HepG2 (cell line): ENCODE data around the gene RAD51AP1. TPM values are rescaled to one million over a fixed set of nuclear protein-coding genes. Genes with fewer than 3 reads are reported as not detected.

ENCODE experiments used
- ATAC-seq: fragments of 200-7000 bp; cut with Tn5 transposase; 3 replicates; pipeline ENCODE4 v1.9.1; 2020; ENCODE audit warnings: mild to moderate bottlenecking, moderate library complexity
- BruUV-seq: library from RNA; stranded (reverse); fragments of 400-500 nt; replicated peaks from 2 replicates; lab custom pipeline; 2021; lab: Mats Ljungman, UMichigan
- CTCF ChIA-PET: fragments of 300-600 bp; formaldehyde crosslinking; extraction: SDS; loops from one replicate; lab custom pipeline; 2021; ENCODE audit warnings: low total read pairs, inconsistent platforms, low intra/inter-chr PET ratio; lab: Yijun Ruan, JAX
- POLR2A ChIA-PET: fragments of 350-600 bp; sonication (Branson Sonifier 250); formaldehyde crosslinking; loops from one replicate; lab custom pipeline; 2020; ENCODE audit warnings: antibody characterized with exemption, inconsistent platforms; lab: Yijun Ruan, JAX
- DNase-seq: peaks from one replicate; pipeline ENCODE4 v3.0.0-alpha.2; 2015; ENCODE audit warnings: low spot score
- FAIRE-seq: peaks from 3 replicates; lab custom pipeline; 2011; peaks lifted over from hg19 to GRCh38; lab: Jason Lieb, UNC
- H2AFZ ChIP-seq: one replicate; pipeline ENCODE4 v1.6.1; 2011; ENCODE audit warnings: low read length, inconsistent platforms
- H3K27ac ChIP-seq: fragments of 300-600 bp; 3 replicates; pipeline ENCODE4 v1.8.0; 2011; ENCODE audit warnings: mixed run types, mild to moderate bottlenecking, mixed read lengths, low read length, inconsistent platforms; ENCODE audit not compliant: insufficient read depth; ENCODE audit errors: extremely low read length
- H3K27me3 ChIP-seq, 2 experiments: fragments of 200-600 bp in 1 of 2; 2 replicates in 1 of 2; 3 replicates in 1 of 2; pipeline versions ENCODE4 v1.6.0 to v1.8.0; 2011; ENCODE audit warnings: low read length in 2 of 2, mild to moderate bottlenecking in 2 of 2, moderate library complexity in 2 of 2, inconsistent platforms in 1 of 2; ENCODE audit not compliant: insufficient read depth in 2 of 2, control insufficient read depth in 1 of 2
- H3K36me3 ChIP-seq, 2 experiments: fragments of 200-600 bp in 1 of 2; replicated peaks in 1 of 2; 2 replicates in 1 of 2; 3 replicates in 1 of 2; pipeline versions ENCODE4 v1.5.1 to v1.8.0; 2011; ENCODE audit warnings: low read length in 2 of 2, inconsistent platforms in 1 of 2; ENCODE audit not compliant: insufficient read depth in 2 of 2, control insufficient read depth in 1 of 2
- H3K4me1 ChIP-seq: 2 replicates; pipeline ENCODE4 v1.5.1; 2012; ENCODE audit warnings: low read length, inconsistent platforms; ENCODE audit not compliant: insufficient read depth
- H3K4me2 ChIP-seq: 2 replicates; pipeline ENCODE4 v1.6.0; 2011; ENCODE audit warnings: low read depth, low read length, inconsistent platforms
- H3K4me3 ChIP-seq, 3 experiments: fragments of 200-600 bp in 1 of 3; sonication (generic), shearing (Covaris generic) in 1 of 3; replicated peaks in 1 of 3; 2 replicates each; pipeline ENCODE4 v1.5.1; 2011 to 2016; ENCODE audit warnings: low read length in 3 of 3, inconsistent platforms in 2 of 3, low read depth in 2 of 3, mild to moderate bottlenecking in 2 of 3, control low read depth in 1 of 3, mixed read lengths in 1 of 3; ENCODE audit not compliant: insufficient read depth in 1 of 3
- H3K79me2 ChIP-seq: one replicate; pipeline ENCODE4 v1.6.1; 2011; ENCODE audit warnings: low read length, inconsistent platforms; ENCODE audit not compliant: insufficient read depth
- H3K9ac ChIP-seq: 2 replicates; pipeline ENCODE4 v1.6.0; 2011; ENCODE audit warnings: mild to moderate bottlenecking, low read depth, low read length, inconsistent platforms; ENCODE audit not compliant: insufficient read depth
- H3K9me3 ChIP-seq: 2 replicates; pipeline ENCODE4 v1.5.1; 2012; ENCODE audit warnings: mild to moderate bottlenecking, low read length
- H4K20me1 ChIP-seq: 2 replicates; pipeline ENCODE4 v1.6.0; 2011; ENCODE audit warnings: inconsistent platforms, mild to moderate bottlenecking, low read length, moderate library complexity; ENCODE audit not compliant: insufficient read depth
- GATAD2A ChIP-seq: IDR thresholded peaks from 2 replicates; pipeline ENCODE4 v1.6.1; 2016
- RAD51 ChIP-seq: fragments of 450-650 bp; IDR thresholded peaks from 2 replicates; pipeline ENCODE4 v1.6.1; 2016; ENCODE audit warnings: borderline replicate concordance
- ZNF781 ChIP-seq: sonication (generic); formaldehyde crosslinking; IDR thresholded peaks from 2 replicates; pipeline ENCODE4 v1.5.1; 2020; ENCODE audit warnings: borderline replicate concordance, mild to moderate bottlenecking, missing genetic modification reagents; ENCODE audit errors: not compliant biosample characterization
- WGBS: methylation state at CpG from one replicate; pipeline ENCODE4 v1.1.6; 2017; ENCODE audit warnings: low lambda C conversion rate; 5-methylcytosine and 5-hydroxymethylcytosine counted together
- in situ Hi-C: cut with HindIII; loops from 2 replicates; pipeline ENCODE4 v1.10.0; 2017; ENCODE audit warnings: low pct_unique_long_range_greater_than_20kb; ENCODE audit not compliant: extremely low pct_ligation_motif_present
- intact Hi-C: fragments of 100-400 bp; cut with micrococcal nuclease; formaldehyde crosslinking; loops from one replicate; pipeline ENCODE4 v1.10.0; 2022; ENCODE audit not compliant: unreplicated experiment
- polyA plus RNA-seq, 8 experiments: library from polyadenylated mRNA; depleted of rRNA in 3 of 8; stranded (reverse) in 7 of 8; unstranded in 1 of 8; fragments of >200 nt; fragmentation: Illumina TruSeq in 4 of 8; extraction: Trizol in 4 of 8; gene quantifications; 2 replicates each; pipeline versions ENCODE4 v1.2.1 to v1.2.3, GENCODE V29; 2011 to 2016; ENCODE audit warnings: low read depth in 4 of 8, missing spikeins in 1 of 8, mixed read lengths in 1 of 8; ENCODE audit not compliant: insufficient read depth in 1 of 8
- total RNA-seq, 5 experiments: library from RNA; depleted of rRNA; stranded (reverse); fragments of >200 nt; fragmentation: Illumina TruSeq; extraction: Trizol; gene quantifications; 2 replicates each; pipeline ENCODE4 v1.2.3, GENCODE V29; 2016; ENCODE audit warnings: low read depth in 1 of 5
- TF ChIP-seq, protein P1 (sequence below): sonication (generic); formaldehyde crosslinking; conservative IDR thresholded peaks from 2 replicates; pipeline ENCODE4 v1.8.1; 2023; ENCODE audit warnings: missing genetic modification reagents
- TF ChIP-seq, protein P2 (sequence below): sonication (generic); formaldehyde crosslinking; IDR thresholded peaks from 2 replicates; pipeline ENCODE4 v1.4.0; 2020; ENCODE audit warnings: missing genetic modification reagents

RAD51AP1 gene
- total and polyA plus RNA-seq, 2 of the 13 experiments (the other 11 are each of a cell fraction or from before 2014, with no cell fraction given): 16.6 to 49.3 TPM

DNA sequence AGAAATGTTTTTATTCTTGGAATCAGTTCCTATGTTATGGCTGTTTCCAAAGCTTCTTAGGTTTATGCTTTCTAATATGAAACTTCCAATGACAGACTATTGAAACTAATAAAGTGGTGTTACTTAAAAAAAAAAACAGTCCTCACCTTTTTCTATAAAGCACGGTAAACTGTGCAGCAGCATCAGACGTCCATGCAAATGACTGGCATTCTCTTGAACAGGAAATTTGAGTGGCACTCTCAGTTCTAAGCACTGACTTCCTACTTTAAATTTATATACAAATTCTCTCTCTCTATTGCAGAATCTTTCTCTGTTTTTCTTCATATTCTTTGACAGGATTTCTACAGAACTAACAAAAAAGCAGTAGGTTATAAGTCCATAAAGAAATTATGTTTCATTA is 2.8 kb upstream of the RAD51AP1 start:
- no peak overlapping the region for H3K27ac ChIP-seq
- no peak overlapping the region for H2AFZ ChIP-seq
- in situ Hi-C loops (loop anchor here (10.0 kb wide), 1 partner anchor 231 kb away; no protein-coding TSS in a partner anchor), intact Hi-C loops (no loop called here)
- POLR2A ChIA-PET: no interaction called here
- FAIRE-seq: no peak
- 95% methylated on average over 2 of the region's 2 CpGs for WGBS
- H3K27me3 ChIP-seq: no peaks in the 10 kb centered on the region; a peak in 1 of 5 replicates
- peaks cover 22% of the 10 kb centered on the region for H3K4me1 ChIP-seq
- peaks cover 0 to 1% of the 10 kb centered on the region in 2 experiments; a peak in 1 of 5 replicates for H3K36me3 ChIP-seq
- ATAC-seq: no peak
- H4K20me1 ChIP-seq: no peaks in the 10 kb centered on the region
- no TSS peak for BruUV-seq
- no peak overlapping the region for H3K9ac ChIP-seq
- peaks cover 35% of the 10 kb centered on the region for H3K79me2 ChIP-seq
- CTCF ChIA-PET: no interaction called here
- TF ChIP-seq GATAD2A (CRISPR knock-in tag): no peak
- TF ChIP-seq RAD51: no peak
- H3K9me3 ChIP-seq: no peaks in the 10 kb centered on the region
- no peak for DNase-seq
- no peak overlapping the region for H3K4me3 ChIP-seq
- no peak overlapping the region for H3K4me2 ChIP-seq

GRCh38 chr12:4539167-4539870 is 629 bp downstream of the RAD51AP1 start:
- WGBS: 4% methylated on average over 16 of the region's 16 CpGs
- in situ Hi-C loops (loop anchor here (10.0 kb wide), 1 partner anchor 235 kb away; no protein-coding TSS in a partner anchor), intact Hi-C loops (no loop called here)
- Histone ChIP-seq H3K4me3 (peak overlapping the region; percentile 79 to 91 (median 84)), H3K27me3 (no peaks in the 10 kb centered on the region; a peak in 1 of 5 replicates), H3K9ac (peak overlapping the region; percentile 86), H3K4me1 (peaks cover 22% of the 10 kb centered on the region), H3K36me3 (peaks cover 0 to 9% of the 10 kb centered on the region in 2 experiments; a peak in 2 of 5 replicates), H3K27ac (peak overlapping the region; percentile 89), H3K9me3 (no peaks in the 10 kb centered on the region), H4K20me1 (no peaks in the 10 kb centered on the region), H3K79me2 (peaks cover 35% of the 10 kb centered on the region), H3K4me2 (peak overlapping the region; percentile 67), H2AFZ (peak overlapping the region; percentile 93)
- no peak for FAIRE-seq
- BruUV-seq: TSS peak; percentile 90
- ATAC-seq: no peak; the same call in 2 of the 3 replicates
- ChIA-PET CTCF (no interaction called here), POLR2A (no interaction called here)
- no peak for DNase-seq
- TF ChIP-seq, protein P1, sequence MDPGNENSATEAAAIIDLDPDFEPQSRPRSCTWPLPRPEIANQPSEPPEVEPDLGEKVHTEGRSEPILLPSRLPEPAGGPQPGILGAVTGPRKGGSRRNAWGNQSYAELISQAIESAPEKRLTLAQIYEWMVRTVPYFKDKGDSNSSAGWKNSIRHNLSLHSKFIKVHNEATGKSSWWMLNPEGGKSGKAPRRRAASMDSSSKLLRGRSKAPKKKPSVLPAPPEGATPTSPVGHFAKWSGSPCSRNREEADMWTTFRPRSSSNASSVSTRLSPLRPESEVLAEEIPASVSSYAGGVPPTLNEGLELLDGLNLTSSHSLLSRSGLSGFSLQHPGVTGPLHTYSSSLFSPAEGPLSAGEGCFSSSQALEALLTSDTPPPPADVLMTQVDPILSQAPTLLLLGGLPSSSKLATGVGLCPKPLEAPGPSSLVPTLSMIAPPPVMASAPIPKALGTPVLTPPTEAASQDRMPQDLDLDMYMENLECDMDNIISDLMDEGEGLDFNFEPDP (CRISPR knock-in tag): 0 out of 2 replicates have a peak, but pooled peaks have one; percentile 43
- TF ChIP-seq, protein P2, sequence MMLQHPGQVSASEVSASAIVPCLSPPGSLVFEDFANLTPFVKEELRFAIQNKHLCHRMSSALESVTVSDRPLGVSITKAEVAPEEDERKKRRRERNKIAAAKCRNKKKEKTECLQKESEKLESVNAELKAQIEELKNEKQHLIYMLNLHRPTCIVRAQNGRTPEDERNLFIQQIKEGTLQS (CRISPR knock-in tag): no peak
- no peak for TF ChIP-seq ZNF781 (CRISPR knock-in tag)
